ENCODE data around the gene VCL. TPM values are rescaled to one million over a fixed set of nuclear protein-coding genes. Genes with fewer than 3 reads are reported as not detected.
A peak's percentile ranks its signal among the peaks of the same experiment; 100 is the strongest.
"Not testable (repeated sequence)": the region's sequence is repeated elsewhere in the genome, so short reads cannot be mapped to it uniquely, and the experiment has no call there.

The VCL gene
- total RNA-seq, 1 donor from 2014 or later = 131 TPM

DNA sequence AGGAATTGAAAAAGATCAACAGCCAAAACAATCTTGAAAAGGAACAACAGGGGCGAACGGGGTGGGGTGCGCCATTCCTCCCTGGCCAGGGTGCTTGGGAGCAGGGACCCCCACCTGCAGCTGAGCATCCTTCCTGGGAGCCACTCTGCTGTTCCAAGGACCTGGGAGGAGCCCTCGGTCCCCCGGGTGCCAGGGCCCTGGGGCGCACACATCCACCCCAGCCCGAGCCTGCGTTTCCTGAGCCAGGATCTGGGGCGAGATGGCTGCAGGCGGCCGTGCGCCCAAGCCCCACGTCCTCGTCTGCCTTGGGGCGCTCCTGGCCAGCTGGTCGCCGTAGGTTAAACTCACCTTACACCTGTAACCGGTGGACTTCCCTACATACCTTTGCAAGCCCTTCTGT is 142.1 kb downstream of the VCL start:
- Mint-ChIP-seq H3K27me3 (ENCODE audit: low read depth) (no peaks in the 10 kb centered on the region), H3K36me3 (peaks cover 26% of the 10 kb centered on the region), H3K9me3 (peaks cover 6% of the 10 kb centered on the region), H3K27ac (no peak overlapping the region), H3K4me3 (no peak overlapping the region), H3K4me1 (peaks cover 3% of the 10 kb centered on the region)
- no peak for DNase-seq (ENCODE audit: low spot score in 2 of 2, unreplicated experiment in 2 of 2)
- no peak for TF ChIP-seq CTCF (IDR thresholded peaks at IDR 0.05; ENCODE audit: unreplicated experiment)

- H3K4me1 Mint-ChIP-seq = peaks cover 9% of the 10 kb centered on the region
- DNase-seq (ENCODE audit: low spot score in 2 of 2, unreplicated experiment in 2 of 2) = no peak
- TF ChIP-seq CTCF (IDR thresholded peaks at IDR 0.05; ENCODE audit: unreplicated experiment) = no peak
- H3K9me3 Mint-ChIP-seq = peaks cover 6% of the 10 kb centered on the region
- H3K4me3 Mint-ChIP-seq = no peak overlapping the region
- H3K27ac Mint-ChIP-seq = no peak overlapping the region
- H3K36me3 Mint-ChIP-seq = peaks cover 23% of the 10 kb centered on the region
- no peaks in the 10 kb centered on the region for H3K27me3 Mint-ChIP-seq (ENCODE audit: low read depth)
These were observed 142.6 kb downstream of the VCL start for GRCh38 chr10:74140553-74140952.

GRCh38 chr10:74145133-74145532 is 147.2 kb downstream of the VCL start:
- no peak overlapping the region for H3K4me3 Mint-ChIP-seq
- no peak for DNase-seq (ENCODE audit: low spot score in 2 of 2, unreplicated experiment in 2 of 2)
- no peaks in the 10 kb centered on the region for H3K27me3 Mint-ChIP-seq (ENCODE audit: low read depth)
- TF ChIP-seq CTCF (IDR thresholded peaks at IDR 0.05; ENCODE audit: unreplicated experiment) = no peak
- no peaks in the 10 kb centered on the region for H3K9me3 Mint-ChIP-seq
- H3K4me1 Mint-ChIP-seq = peaks cover 26% of the 10 kb centered on the region
- peaks cover 10% of the 10 kb centered on the region for H3K36me3 Mint-ChIP-seq
- H3K27ac Mint-ChIP-seq = peak overlapping the region; percentile 96

DNA sequence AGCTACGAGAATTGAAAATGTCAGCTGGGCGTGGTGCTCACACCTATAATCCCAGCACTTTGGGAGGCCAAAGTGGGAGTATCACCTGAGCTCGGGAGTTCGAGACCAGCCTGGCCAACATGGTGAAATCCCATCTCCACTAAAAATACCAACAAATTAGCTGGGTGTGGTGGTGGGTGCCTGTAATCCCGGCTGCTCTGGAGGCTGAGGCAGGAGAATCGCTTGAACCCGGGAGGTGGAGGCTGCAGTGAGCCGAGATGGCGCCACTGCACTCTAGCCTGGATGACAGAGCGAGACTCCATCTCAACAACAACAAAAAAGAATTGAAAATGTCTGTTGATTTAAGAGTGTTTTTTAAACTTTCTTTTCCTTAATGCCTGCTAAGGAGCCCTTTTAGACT is 149.1 kb downstream of the VCL start:
- H3K36me3 Mint-ChIP-seq = not testable (repeated sequence)

DNA sequence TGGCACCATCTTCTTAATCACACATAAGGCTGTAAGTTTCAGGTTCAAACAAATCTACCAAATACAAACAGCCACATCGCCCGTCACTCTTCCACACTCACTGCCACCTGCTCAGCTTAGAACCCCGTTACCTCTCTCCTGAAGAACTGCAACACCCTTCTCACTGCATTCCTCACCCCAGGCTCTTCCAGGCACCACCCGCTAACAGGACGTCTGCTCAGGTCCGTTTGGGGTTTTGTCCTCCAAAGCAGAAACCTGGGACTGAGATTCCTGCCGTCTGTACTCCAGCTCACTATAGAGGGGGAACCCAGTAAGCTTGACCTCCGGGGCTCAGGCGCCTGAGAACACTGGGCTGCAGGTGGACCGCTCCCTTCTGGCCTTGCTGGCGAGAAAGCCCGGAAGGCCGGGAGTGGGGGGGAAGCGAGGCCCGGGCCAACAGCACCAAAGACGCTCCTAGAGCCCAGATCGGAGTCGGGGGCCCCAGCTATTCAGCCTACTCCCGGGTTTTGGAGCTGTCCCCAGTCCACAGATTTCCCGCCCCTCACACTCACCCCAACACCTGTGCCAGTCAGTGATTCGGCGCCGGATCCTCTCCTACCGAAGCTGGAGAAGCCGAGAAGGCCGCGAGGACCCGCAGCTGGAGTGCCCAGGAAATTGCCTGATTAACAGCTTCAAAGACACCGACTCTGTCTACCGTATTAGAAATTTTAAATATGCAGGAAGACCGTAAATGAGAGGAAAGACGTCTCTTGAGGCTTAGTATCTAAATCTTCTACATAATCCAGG is 152.5 kb downstream of the VCL start, which contains the start of gene AP3M1:
AP3M1 (minus strand) TSS at position 625 of the 786 bp plus-strand sequence. CDS start 12,449 bp downstream, outside the sequence.
- Mint-ChIP-seq H3K27ac (no peak within 1 kb of the TSS), H3K4me3 (no peak within 1 kb of the TSS), H3K36me3 (peaks cover 7% of the 10 kb centered on the region), H3K4me1 (peaks cover 47% of the 10 kb centered on the region), H3K27me3 (ENCODE audit: low read depth) (no peaks in the 10 kb centered on the region), H3K9me3 (no peaks in the 10 kb centered on the region)
- peak; percentile 54 to 77 for DNase-seq (ENCODE audit: low spot score in 2 of 2, unreplicated experiment in 2 of 2)
- TF ChIP-seq CTCF (IDR thresholded peaks at IDR 0.05; ENCODE audit: unreplicated experiment) = no peak

More for the DNA sequence above, 149.1 kb downstream of the VCL start:
- H3K4me1 Mint-ChIP-seq = peaks cover 31% of the 10 kb centered on the region
- H3K27me3 Mint-ChIP-seq (ENCODE audit: low read depth); H3K27ac Mint-ChIP-seq; H3K4me3 Mint-ChIP-seq; H3K9me3 Mint-ChIP-seq; DNase-seq (ENCODE audit: low spot score in 2 of 2, unreplicated experiment in 2 of 2): not testable (repeated sequence)

GRCh38 chr10:74150990-74151878 is 153.3 kb downstream of the VCL start, which contains the start of gene ADK:
TSS of gene ADK (plus strand) at chr10:74151221. CDS start at chr10:74151279, 58 bp downstream.
- no peaks in the 10 kb centered on the region for H3K9me3 Mint-ChIP-seq
- H3K4me3 Mint-ChIP-seq = no peak within 1 kb of the TSS
- DNase-seq (ENCODE audit: low spot score in 2 of 2, unreplicated experiment in 2 of 2) = peak; percentile 99
- peak; percentile 36 for TF ChIP-seq CTCF (IDR thresholded peaks at IDR 0.05; ENCODE audit: unreplicated experiment)
- H3K27ac Mint-ChIP-seq = no peak within 1 kb of the TSS
- H3K4me1 Mint-ChIP-seq = peaks cover 42% of the 10 kb centered on the region
- H3K27me3 Mint-ChIP-seq (ENCODE audit: low read depth) = no peaks in the 10 kb centered on the region
- peaks cover 7% of the 10 kb centered on the region for H3K36me3 Mint-ChIP-seq
